IMR-90 (cell line): Measurements from ENCODE around the gene TDRD1. TPM values are rescaled to one million over a fixed set of nuclear protein-coding genes. Genes with fewer than 3 reads are reported as not detected.

ENCODE experiments used
- ATAC-seq: fragments of 200-7000 bp; cut with Tn5 transposase; 2 replicates; pipeline ENCODE4 v1.9.1; 2020; ENCODE audit warnings: low read depth, mild to moderate bottlenecking, moderate library complexity
- BruUV-seq: library from RNA; stranded (reverse); fragments of 400-500 nt; replicated peaks from 2 replicates; lab custom pipeline; 2021; lab: Mats Ljungman, UMichigan
- CTCF ChIA-PET: fragments of 300-600 bp; formaldehyde crosslinking; extraction: SDS; loops from one replicate; lab custom pipeline; 2021; ENCODE audit warnings: antibody characterized with exemption; lab: Yijun Ruan, JAX
- POLR2A ChIA-PET: fragments of 300-600 bp; sonication (Branson Sonifier 250); formaldehyde crosslinking; loops from one replicate; lab custom pipeline; 2022; ENCODE audit warnings: antibody characterized with exemption; ENCODE audit not compliant: unreplicated experiment; lab: Charles Lee
- DNase-seq: peaks from one replicate; pipeline ENCODE4 v3.0.0; 2013
- H2AFZ ChIP-seq: replicated peaks from 2 replicates; pipeline ENCODE3; 2013; ENCODE audit warnings: low read length, mild to moderate bottlenecking; ENCODE audit not compliant: poor library complexity
- H2AK5ac ChIP-seq: 2 replicates; pipeline ENCODE4 v1.6.1; 2013; ENCODE audit warnings: low read depth, low read length, inconsistent platforms
- H2AK9ac ChIP-seq: replicated peaks from 2 replicates; pipeline ENCODE3; 2013; ENCODE audit warnings: mild to moderate bottlenecking, low read depth, low read length, moderate library complexity; ENCODE audit not compliant: poor library complexity
- H2BK120ac ChIP-seq: 2 replicates; pipeline ENCODE4 v1.6.1; 2013; ENCODE audit warnings: low read depth, low read length, inconsistent platforms
- H2BK15ac ChIP-seq: 3 replicates; pipeline ENCODE4 v1.6.1; 2013; ENCODE audit warnings: low read depth, low read length, inconsistent platforms
- H2BK20ac ChIP-seq: 2 replicates; pipeline ENCODE4 v1.6.1; 2013; ENCODE audit warnings: low read depth, mild to moderate bottlenecking, inconsistent platforms, low read length, moderate library complexity
- H2BK5ac ChIP-seq: 2 replicates; pipeline ENCODE4 v1.6.1; 2013; ENCODE audit warnings: mild to moderate bottlenecking, low read depth, low read length, inconsistent platforms; ENCODE audit not compliant: poor library complexity, severe bottlenecking
- H3K14ac ChIP-seq: replicated peaks from 2 replicates; pipeline ENCODE4 v1.6.1; 2013; ENCODE audit warnings: low read depth, low read length, inconsistent platforms
- H3K18ac ChIP-seq: 2 replicates; pipeline ENCODE4 v1.6.1; 2013; ENCODE audit warnings: low read depth, low read length, control low read depth
- H3K23ac ChIP-seq: 2 replicates; pipeline ENCODE4 v1.6.1; 2013; ENCODE audit warnings: low read depth, low read length, inconsistent platforms
- H3K27ac ChIP-seq: 2 replicates; pipeline ENCODE4 v1.5.1; 2013; ENCODE audit warnings: mild to moderate bottlenecking, control low read depth, low read length; ENCODE audit not compliant: insufficient read depth
- H3K27me3 ChIP-seq: 2 replicates; pipeline ENCODE4 v1.6.1; 2013; ENCODE audit warnings: low read length; ENCODE audit not compliant: control insufficient read depth, insufficient read depth
- H3K36me3 ChIP-seq: 2 replicates; pipeline ENCODE4 v1.6.1; 2013; ENCODE audit warnings: low read length, mixed read lengths; ENCODE audit not compliant: control insufficient read depth, insufficient read depth
- H3K4ac ChIP-seq: 2 replicates; pipeline ENCODE4 v1.6.1; 2013; ENCODE audit warnings: low read depth, low read length, inconsistent platforms
- H3K4me1 ChIP-seq: 2 replicates; pipeline ENCODE4 v1.6.1; 2013; ENCODE audit warnings: low read length, mixed read lengths; ENCODE audit not compliant: control insufficient read depth, insufficient read depth
- H3K4me2 ChIP-seq: 2 replicates; pipeline ENCODE4 v1.6.1; 2013; ENCODE audit warnings: low read depth, mild to moderate bottlenecking, control low read depth, low read length, moderate library complexity
- H3K4me3 ChIP-seq: 2 replicates; pipeline ENCODE4 v1.5.1; 2013; ENCODE audit warnings: low read depth, mild to moderate bottlenecking, control low read depth, low read length, moderate library complexity; ENCODE audit not compliant: insufficient read depth
- H3K56ac ChIP-seq: 2 replicates; pipeline ENCODE4 v1.6.1; 2013; ENCODE audit warnings: low read length, inconsistent platforms; ENCODE audit not compliant: insufficient read depth; ENCODE audit errors: extremely low read depth
- H3K79me1 ChIP-seq, 2 experiments: 2 replicates each; pipeline ENCODE4 v1.6.1; 2013; ENCODE audit warnings: low read length in 2 of 2, inconsistent platforms in 1 of 2, low read depth in 1 of 2
- H3K9ac ChIP-seq: 2 replicates; pipeline ENCODE4 v1.6.1; 2013; ENCODE audit warnings: low read depth, low read length, control low read depth
- H3K9me1 ChIP-seq: 2 replicates; pipeline ENCODE4 v1.6.1; 2013; ENCODE audit warnings: low read length, inconsistent platforms; ENCODE audit not compliant: insufficient read depth
- H3K9me3 ChIP-seq: 2 replicates; pipeline ENCODE4 v1.6.1; 2013; ENCODE audit warnings: low read length; ENCODE audit not compliant: control insufficient read depth, insufficient read depth
- H4K20me1 ChIP-seq: 2 replicates; pipeline ENCODE4 v1.6.1; 2013; ENCODE audit warnings: low read length, inconsistent platforms; ENCODE audit not compliant: insufficient read depth
- H4K5ac ChIP-seq: 2 replicates; pipeline ENCODE4 v1.6.1; 2013; ENCODE audit warnings: mild to moderate bottlenecking, low read depth, low read length, control low read depth
- H4K8ac ChIP-seq, 2 experiments: 2 replicates each; pipeline ENCODE4 v1.6.1; 2013; ENCODE audit warnings: low read depth in 2 of 2, low read length in 2 of 2, control low read depth in 1 of 2, inconsistent platforms in 1 of 2
- H4K91ac ChIP-seq: 2 replicates; pipeline ENCODE4 v1.6.1; 2013; ENCODE audit warnings: low read depth, low read length, inconsistent platforms; ENCODE audit not compliant: insufficient read depth
- BHLHE40 ChIP-seq: fragments of 150-350 bp; IDR thresholded peaks from 2 replicates; pipeline ENCODE4 v1.6.1; 2016; ENCODE audit warnings: mild to moderate bottlenecking, low read depth, low read length
- FOS ChIP-seq: fragments of 150-350 bp; IDR thresholded peaks from 2 replicates; pipeline ENCODE4 v1.6.1; 2016; ENCODE audit warnings: low read depth, low read length
- MXI1 ChIP-seq: IDR thresholded peaks from 2 replicates; pipeline ENCODE4 v1.6.1; 2012; ENCODE audit warnings: low read depth, mild to moderate bottlenecking, low read length, moderate library complexity, borderline replicate concordance
- POLR2A ChIP-seq: IDR thresholded peaks from 2 replicates; pipeline ENCODE4 v1.6.1; 2012; ENCODE audit warnings: mild to moderate bottlenecking, low read depth, low read length
- RCOR1 ChIP-seq: IDR thresholded peaks from 2 replicates; pipeline ENCODE4 v1.6.1; 2012; ENCODE audit warnings: mild to moderate bottlenecking, low read length, improper control_type of control experiment; ENCODE audit not compliant: insufficient replicate concordance
- SMC3 ChIP-seq: fragments of 150-350 bp; IDR thresholded peaks from 2 replicates; pipeline ENCODE4 v1.6.1; 2016; ENCODE audit warnings: low read depth, mild to moderate bottlenecking, antibody characterized with exemption, low read length, moderate library complexity
- WGBS, 2 experiments: methylation state at CpG; one replicate each; pipeline versions ENCODE4 v1.1.5 to v1.1.7; 2013; ENCODE audit warnings: missing lambda C conversion rate in 2 of 2; ENCODE audit not compliant: insufficient read length in 1 of 2; ENCODE audit errors: extremely low coverage in 2 of 2; 5-methylcytosine and 5-hydroxymethylcytosine counted together
- dilution Hi-C: fragments of 300-500 bp; cut with HindIII; formaldehyde crosslinking; loops from one replicate; pipeline ENCODE4 v1.14.3; 2018; ENCODE audit warnings: low sequenced_read_pairs; ENCODE audit not compliant: unreplicated experiment
- in situ Hi-C: fragments of 300-500 bp; cut with MboI; formaldehyde crosslinking; loops from 3 replicates; pipeline ENCODE4 v1.14.3; 2019; ENCODE audit warnings: low sequenced_read_pairs, inconsistent platforms, mixed read lengths
- intact Hi-C: fragments of 100-400 bp; cut with micrococcal nuclease; formaldehyde crosslinking; loops from 2 replicates; pipeline ENCODE4 v1.10.0; 2022
- polyA plus RNA-seq, 3 experiments: library from polyadenylated mRNA; depleted of rRNA; stranded (reverse); fragments of >200 nt; gene quantifications; 2 replicates each; pipeline ENCODE4 v1.2.3, GENCODE V29; 2012; ENCODE audit warnings: low replicate concordance in 1 of 3
- total RNA-seq: library from RNA; depleted of rRNA; stranded (reverse); fragments of >200 nt; gene quantifications from 2 replicates; pipeline ENCODE4 v1.2.3, GENCODE V29; 2012
- TF ChIP-seq, protein P1 (sequence below): fragments of 150-350 bp; IDR thresholded peaks from 2 replicates; pipeline ENCODE4 v1.6.1; 2017; ENCODE audit warnings: mild to moderate bottlenecking, antibody characterized with exemption, low read length, low read depth
- TF ChIP-seq, protein P2 (sequence below): conservative IDR thresholded peaks from 2 replicates; pipeline ENCODE4 v1.5.1; 2012; ENCODE audit warnings: mild to moderate bottlenecking, low read depth, low read length, improper control_type of control experiment
- TF ChIP-seq, protein P3 (sequence below): fragments of 150-350 bp; IDR thresholded peaks from 2 replicates; pipeline ENCODE4 v1.6.1; 2016; ENCODE audit warnings: low read depth, mild to moderate bottlenecking, low read length, moderate library complexity, borderline replicate concordance

TDRD1 gene
- total and polyA plus RNA-seq, 2 of the 4 experiments (the other 2 are of a cell fraction), result not detected

DNA sequence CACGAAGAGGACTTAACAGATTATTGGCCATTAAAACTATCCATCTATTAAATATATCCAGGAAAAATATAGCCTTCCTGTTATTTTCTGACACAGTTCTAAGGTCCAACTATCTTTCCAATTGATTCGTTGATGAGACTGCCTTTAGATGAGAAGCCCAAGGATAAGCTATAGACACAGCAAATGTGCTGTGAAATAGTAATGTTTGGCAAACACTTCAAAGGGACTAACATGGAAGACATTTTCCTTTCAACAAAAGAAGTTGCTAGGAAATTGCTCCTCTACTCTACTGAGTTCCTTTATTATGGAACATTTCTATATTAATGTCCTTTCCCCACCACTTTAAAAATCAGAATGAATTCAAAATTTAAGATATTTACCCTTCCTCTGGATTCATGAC, 43.7 kb upstream of the TDRD1 start:
- Histone ChIP-seq H2BK20ac (no peak overlapping the region), H4K91ac (no peak overlapping the region), H3K9me3 (no peaks in the 10 kb centered on the region), H3K27me3 (no peaks in the 10 kb centered on the region), H3K4me1 (no peaks in the 10 kb centered on the region), H2AFZ (no peak overlapping the region), H2BK120ac (no peak overlapping the region), H2AK5ac (no peak overlapping the region), H2BK15ac (no peak overlapping the region), H3K36me3 (peaks cover 8% of the 10 kb centered on the region), H3K56ac (no peak overlapping the region), H3K4me3 (no peak overlapping the region), H3K14ac (no peak overlapping the region), H3K4ac (no peak overlapping the region), H3K79me1 (no peaks in the 10 kb centered on the region), H4K20me1 (no peaks in the 10 kb centered on the region), H2BK5ac (no peak overlapping the region), H4K5ac (no peak overlapping the region), H3K4me2 (no peak overlapping the region), H3K9ac (no peak overlapping the region), H3K9me1 (no peaks in the 10 kb centered on the region), H3K27ac (no peak overlapping the region), H2AK9ac (no peak overlapping the region), H3K23ac (no peak overlapping the region), H3K18ac (no peak overlapping the region), H4K8ac (no peak overlapping the region)
- TF ChIP-seq RCOR1 (no peak), MXI1 (no peak), BHLHE40 (no peak), FOS (no peak), SMC3 (no peak), POLR2A (no peak)
- TF ChIP-seq, protein P1, sequence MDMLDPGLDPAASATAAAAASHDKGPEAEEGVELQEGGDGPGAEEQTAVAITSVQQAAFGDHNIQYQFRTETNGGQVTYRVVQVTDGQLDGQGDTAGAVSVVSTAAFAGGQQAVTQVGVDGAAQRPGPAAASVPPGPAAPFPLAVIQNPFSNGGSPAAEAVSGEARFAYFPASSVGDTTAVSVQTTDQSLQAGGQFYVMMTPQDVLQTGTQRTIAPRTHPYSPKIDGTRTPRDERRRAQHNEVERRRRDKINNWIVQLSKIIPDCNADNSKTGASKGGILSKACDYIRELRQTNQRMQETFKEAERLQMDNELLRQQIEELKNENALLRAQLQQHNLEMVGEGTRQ, result no peak
- TF ChIP-seq, protein P2, sequence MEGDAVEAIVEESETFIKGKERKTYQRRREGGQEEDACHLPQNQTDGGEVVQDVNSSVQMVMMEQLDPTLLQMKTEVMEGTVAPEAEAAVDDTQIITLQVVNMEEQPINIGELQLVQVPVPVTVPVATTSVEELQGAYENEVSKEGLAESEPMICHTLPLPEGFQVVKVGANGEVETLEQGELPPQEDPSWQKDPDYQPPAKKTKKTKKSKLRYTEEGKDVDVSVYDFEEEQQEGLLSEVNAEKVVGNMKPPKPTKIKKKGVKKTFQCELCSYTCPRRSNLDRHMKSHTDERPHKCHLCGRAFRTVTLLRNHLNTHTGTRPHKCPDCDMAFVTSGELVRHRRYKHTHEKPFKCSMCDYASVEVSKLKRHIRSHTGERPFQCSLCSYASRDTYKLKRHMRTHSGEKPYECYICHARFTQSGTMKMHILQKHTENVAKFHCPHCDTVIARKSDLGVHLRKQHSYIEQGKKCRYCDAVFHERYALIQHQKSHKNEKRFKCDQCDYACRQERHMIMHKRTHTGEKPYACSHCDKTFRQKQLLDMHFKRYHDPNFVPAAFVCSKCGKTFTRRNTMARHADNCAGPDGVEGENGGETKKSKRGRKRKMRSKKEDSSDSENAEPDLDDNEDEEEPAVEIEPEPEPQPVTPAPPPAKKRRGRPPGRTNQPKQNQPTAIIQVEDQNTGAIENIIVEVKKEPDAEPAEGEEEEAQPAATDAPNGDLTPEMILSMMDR, result no peak
- TF ChIP-seq, protein P3, sequence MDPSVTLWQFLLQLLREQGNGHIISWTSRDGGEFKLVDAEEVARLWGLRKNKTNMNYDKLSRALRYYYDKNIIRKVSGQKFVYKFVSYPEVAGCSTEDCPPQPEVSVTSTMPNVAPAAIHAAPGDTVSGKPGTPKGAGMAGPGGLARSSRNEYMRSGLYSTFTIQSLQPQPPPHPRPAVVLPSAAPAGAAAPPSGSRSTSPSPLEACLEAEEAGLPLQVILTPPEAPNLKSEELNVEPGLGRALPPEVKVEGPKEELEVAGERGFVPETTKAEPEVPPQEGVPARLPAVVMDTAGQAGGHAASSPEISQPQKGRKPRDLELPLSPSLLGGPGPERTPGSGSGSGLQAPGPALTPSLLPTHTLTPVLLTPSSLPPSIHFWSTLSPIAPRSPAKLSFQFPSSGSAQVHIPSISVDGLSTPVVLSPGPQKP, result no peak
- in situ Hi-C loops (no loop called here), intact Hi-C loops (no loop called here), dilution Hi-C loops (no loop called here)
- POLR2A ChIA-PET, result no interaction called here
- DNase-seq (no peak), ATAC-seq (no peak)
- no CpG with 5 or more reads among the region's 2 CpGs for WGBS, 2 experiments
- no TSS peak for BruUV-seq
- CTCF ChIA-PET, result interaction anchor here (0.6 kb wide), 1 partner anchor 109 kb away, joined by 5 read pairs; no protein-coding TSS in a partner anchor
